Heart left ventricle (tissue), 16 donors: ENCODE data around the gene STK11IP. TPM values are rescaled to one million over a fixed set of nuclear protein-coding genes. Genes with fewer than 3 reads are reported as not detected.

ENCODE experiments used
- ATAC-seq, 4 donors: fragments of 200-7000 bp; cut with Tn5 transposase; one replicate each; pipeline ENCODE4 v1.9.1; 2020 to 2022; ENCODE audit warnings: moderate library complexity in 4 of 4, mild to moderate bottlenecking in 3 of 4, moderate number of reproducible peaks in 1 of 4
- DNase-seq, 5 donors: peaks; one replicate each; pipeline ENCODE4 v3.0.0-alpha.2; 2020
- H3K27ac ChIP-seq, 12 donors: fragments of 200-600 bp; sonication (generic) in 4 of 12; one replicate each; pipeline versions ENCODE4 v1.5.0 to v1.8.0; 2016 to 2022; ENCODE audit warnings: mild to moderate bottlenecking in 2 of 12
- H3K27me3 ChIP-seq, 9 donors: fragments of 200-600 bp; sonication (generic) in 2 of 9; one replicate each; pipeline versions ENCODE4 v1.5.1 to v1.8.0; 2016 to 2022; ENCODE audit warnings: mild to moderate bottlenecking in 3 of 9
- H3K36me3 ChIP-seq, 9 donors: fragments of 200-600 bp; sonication (generic) in 2 of 9; one replicate each; pipeline versions ENCODE4 v1.5.0 to v1.8.0; 2018 to 2022; ENCODE audit warnings: mild to moderate bottlenecking in 2 of 9
- H3K4me1 ChIP-seq, 12 donors: fragments of 200-600 bp; sonication (generic) in 4 of 12; one replicate each; pipeline versions ENCODE4 v1.5.0 to v1.8.0; 2016 to 2022; ENCODE audit warnings: mild to moderate bottlenecking in 3 of 12
- H3K4me3 ChIP-seq, 12 donors: fragments of 200-600 bp; sonication (generic) in 4 of 12; one replicate each; pipeline versions ENCODE4 v1.5.0 to v1.8.0; 2017 to 2022; ENCODE audit warnings: mild to moderate bottlenecking in 9 of 12, moderate library complexity in 4 of 12
- H3K9me3 ChIP-seq, 12 donors: fragments of 200-600 bp; sonication (generic) in 4 of 12; one replicate each; pipeline versions ENCODE4 v1.5.0 to v1.8.0; 2016 to 2022; ENCODE audit warnings: mild to moderate bottlenecking in 1 of 12
- POLR2A ChIP-seq, 2 donors: fragments of 450-650 bp; IDR thresholded peaks; one replicate each; pipeline ENCODE4 v1.6.1; 2017; ENCODE audit warnings: antibody characterized with exemption in 2 of 2, mild to moderate bottlenecking in 2 of 2, moderate library complexity in 2 of 2
- WGBS, 4 donors: extraction: QIAGEN DNeasy Blood & Tissue Kit in 2 of 4; methylation state at CpG; one replicate each; pipeline versions ENCODE4 v1.1.5 to v1.1.7; 2013 to 2018; 5-methylcytosine and 5-hydroxymethylcytosine counted together
- intact Hi-C, 10 donors: fragments of 100-400 bp; cut with DNase I; formaldehyde crosslinking; loops; one replicate each; pipeline versions ENCODE4 v1.11.1 to v1.14.2; 2022
- polyA plus RNA-seq, 2 donors: library from polyadenylated mRNA; stranded (reverse); fragments of 200-250 nt; gene quantifications; one replicate each; pipeline ENCODE4 v1.2.3, GENCODE V29; 2013
- total RNA-seq, 9 donors: library from RNA; depleted of rRNA in 2 of 9; stranded (reverse); fragments of >200 nt in 2 of 9; fragmentation: NEBNext Ultra II Directional in 3 of 9; extraction: Animal tissue kit (Norgen Biotek cat#: 25700) in 3 of 9; gene quantifications; one replicate each; pipeline versions ENCODE4 v1.1.0 to v1.2.4, GENCODE V29; 2016 to 2023
- TF ChIP-seq, protein P1 (sequence below), 12 donors: fragments of 200-600 bp; sonication (generic) in 4 of 12; IDR thresholded peaks; one replicate each; pipeline versions ENCODE4 v1.5.0 to v1.8.0; 2018 to 2022; ENCODE audit warnings: antibody characterized with exemption in 12 of 12, mild to moderate bottlenecking in 5 of 12
- donor health status: ischemic (EF 13 %, LVEDD 7.1; RV severe dilation, severe dysfunction).
- donor health status: healthy with polysubstance abuse.
- donor health status: DM: no; HTN: yes; CAD: no.
- donor health status: DM: no; HTN: no; CAD: no.
- donor health status: ischemic (EF 25% LVEDD 6.9; RV normal size, moderate dysfunction).
- donor health status: ischemic (EF 25% LVEDD 5.7; RV mildly dilated, moderate dysfunction).
- donor health status: healthy.
- donor health status: DM: yes; HTN: yes; CAD: no.
- donor health status: ischemic (EF 35%, LVEDD 5.7; RV mildly dilated, moderate dysfunction).
- donor health status: nonischemic (EF 11% LVEDD 7.7; RV severe dilation, severe dysfunction).
- donor health status: DM: yes; HTN: yes; CAD: no.
- donor health status: PGD.
- donor health status: ischemic (EF 29% LVEDD 5.4; RV normal size, mild dysfunction).
- donor health status: nonischemic (EF 23%, LVEDD 6.1; RV moderate dilation, normal function).

STK11IP gene
- total and polyA plus RNA-seq, 11 donors, result 7.3 to 24.1 (median 14.9) TPM

DNA sequence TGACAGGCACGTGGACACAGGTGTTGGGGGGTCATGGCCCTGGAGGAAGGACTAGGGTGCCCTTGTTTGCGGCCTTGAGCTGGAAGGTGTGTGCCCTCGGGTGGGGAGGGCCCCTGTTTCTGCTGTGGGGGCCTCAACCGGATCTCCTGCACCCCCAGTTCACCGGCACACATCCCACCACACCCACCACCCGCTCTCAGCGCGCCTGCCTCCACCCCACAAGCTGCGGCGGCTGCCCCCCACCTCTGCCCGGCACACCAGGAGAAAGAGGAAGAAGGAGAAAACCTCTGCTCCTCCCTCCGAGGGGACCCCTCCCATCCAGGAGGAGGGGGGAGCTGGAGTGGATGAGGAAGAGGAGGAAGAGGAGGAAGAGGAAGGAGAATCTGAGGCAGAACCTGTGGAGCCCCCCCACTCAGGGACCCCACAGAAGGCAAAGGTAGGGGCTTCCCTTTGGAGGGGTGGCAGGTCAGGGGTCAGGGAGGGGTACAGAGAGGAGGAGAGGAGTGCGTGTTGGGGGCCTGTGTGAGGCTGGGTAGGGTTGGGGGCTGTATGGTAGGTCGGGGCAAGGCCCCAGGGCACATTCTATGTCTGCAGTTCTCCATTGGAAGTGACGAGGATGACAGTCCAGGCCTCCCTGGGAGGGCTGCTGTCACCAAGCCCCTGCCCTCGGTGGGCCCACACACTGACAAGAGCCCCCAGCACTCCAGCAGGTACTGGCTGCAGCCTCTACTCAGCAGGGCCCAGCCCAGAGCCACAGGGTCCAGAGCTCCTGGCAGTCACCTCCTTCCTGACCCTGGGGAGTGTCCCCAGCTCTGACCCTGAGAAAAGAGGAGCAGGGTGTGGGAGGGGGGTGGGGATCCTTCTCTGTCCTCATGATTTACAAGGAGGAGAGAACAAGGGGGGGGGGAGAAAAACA is 31.6 kb downstream of the STK11IP start:
- Histone ChIP-seq H3K27me3 (peaks cover 0 to 12% (median 6%) of the 10 kb centered on the region in 9 donors), H3K9me3 (no peaks in the 10 kb centered on the region), H3K36me3 (peaks cover 0 to 23% (median 0%) of the 10 kb centered on the region in 9 donors), H3K4me3 (peak overlapping the region in 10 of 12 donors; percentile 44 to 71 (median 60)), H3K27ac (peak overlapping the region; percentile 76 to 100 (median 95)), H3K4me1 (peaks cover 0 to 79% (median 7%) of the 10 kb centered on the region in 12 donors)
- peak in 2 of 5 donors; percentile 21 to 38 for DNase-seq
- ATAC-seq, result no peak
- TF ChIP-seq POLR2A (IDR thresholded peaks at IDR 0.05), result no peak
- TF ChIP-seq, protein P1, sequence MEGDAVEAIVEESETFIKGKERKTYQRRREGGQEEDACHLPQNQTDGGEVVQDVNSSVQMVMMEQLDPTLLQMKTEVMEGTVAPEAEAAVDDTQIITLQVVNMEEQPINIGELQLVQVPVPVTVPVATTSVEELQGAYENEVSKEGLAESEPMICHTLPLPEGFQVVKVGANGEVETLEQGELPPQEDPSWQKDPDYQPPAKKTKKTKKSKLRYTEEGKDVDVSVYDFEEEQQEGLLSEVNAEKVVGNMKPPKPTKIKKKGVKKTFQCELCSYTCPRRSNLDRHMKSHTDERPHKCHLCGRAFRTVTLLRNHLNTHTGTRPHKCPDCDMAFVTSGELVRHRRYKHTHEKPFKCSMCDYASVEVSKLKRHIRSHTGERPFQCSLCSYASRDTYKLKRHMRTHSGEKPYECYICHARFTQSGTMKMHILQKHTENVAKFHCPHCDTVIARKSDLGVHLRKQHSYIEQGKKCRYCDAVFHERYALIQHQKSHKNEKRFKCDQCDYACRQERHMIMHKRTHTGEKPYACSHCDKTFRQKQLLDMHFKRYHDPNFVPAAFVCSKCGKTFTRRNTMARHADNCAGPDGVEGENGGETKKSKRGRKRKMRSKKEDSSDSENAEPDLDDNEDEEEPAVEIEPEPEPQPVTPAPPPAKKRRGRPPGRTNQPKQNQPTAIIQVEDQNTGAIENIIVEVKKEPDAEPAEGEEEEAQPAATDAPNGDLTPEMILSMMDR (IDR thresholded peaks at IDR 0.05), result no peak
- 32 to 62% (median 39%) methylated on average over 12 to 16 of the region's 16 CpGs for WGBS, 4 donors
- intact Hi-C loops, result loop anchor here in 2 of 10 donors (1.0 to 10.0 kb wide), 4 partner anchors 16 to 224 kb away; partner anchors contain the start of genes OBSL1 (in 2 of the 2) and INHA (in 1 of the 2)

DNA sequence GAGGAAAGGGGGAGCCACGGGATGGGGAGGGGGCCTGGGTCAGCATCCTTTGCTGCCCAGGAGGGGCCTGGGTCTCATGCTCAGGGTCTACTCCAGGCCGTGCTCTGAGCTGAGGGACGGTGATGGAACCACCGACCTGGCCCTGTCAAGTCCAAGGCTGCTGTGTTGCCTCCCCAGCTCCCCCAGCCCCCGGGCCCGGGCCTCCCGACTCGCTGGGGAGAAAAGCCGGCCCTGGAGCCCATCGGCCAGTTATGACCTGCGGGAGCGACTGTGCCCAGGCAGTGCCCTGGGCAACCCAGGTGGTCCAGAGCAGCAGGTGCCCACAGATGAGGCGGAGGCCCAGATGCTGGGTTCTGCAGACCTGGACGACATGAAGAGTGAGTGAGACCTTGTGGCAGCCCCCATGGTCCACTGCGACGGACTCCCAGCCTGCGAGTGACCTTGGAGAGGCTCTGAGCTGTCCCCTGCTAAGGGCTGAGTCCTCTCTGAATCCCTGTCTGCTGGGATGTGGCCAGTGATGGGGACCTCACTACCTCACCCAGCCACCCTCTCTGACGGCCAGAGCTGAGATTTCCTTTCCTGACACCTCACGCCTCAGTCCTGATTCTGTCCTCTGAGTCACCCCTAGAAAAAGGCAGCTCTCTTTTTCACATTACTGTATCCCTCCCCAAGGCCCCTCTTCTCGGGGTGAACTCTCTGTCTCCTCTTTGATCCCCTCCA is 32.5 kb downstream of the STK11IP start:
- H3K27ac ChIP-seq, result peak overlapping the region; percentile 76 to 100 (median 95)
- H3K27me3 ChIP-seq, result peaks cover 0 to 12% (median 6%) of the 10 kb centered on the region in 9 donors
- H3K9me3 ChIP-seq, result no peaks in the 10 kb centered on the region
- TF ChIP-seq, protein P1 (IDR thresholded peaks at IDR 0.05), result no peak
- peak in 1 of 2 donors; percentile 59 for TF ChIP-seq POLR2A (IDR thresholded peaks at IDR 0.05)
- intact Hi-C loops, result loop anchor here in 4 of 10 donors (1.0 to 10.0 kb wide), 6 partner anchors 15 to 225 kb away; partner anchors contain the start of genes INHA (in 2 of the 4) and OBSL1 (in 2 of the 4)
- H3K4me1 ChIP-seq, result peaks cover 0 to 78% (median 7%) of the 10 kb centered on the region in 12 donors
- WGBS, 4 donors, result 43 to 64% (median 50%) methylated on average over 11 to 20 of the region's 20 CpGs
- peak in 4 of 5 donors; percentile 80 to 91 (median 84) for DNase-seq
- H3K4me3 ChIP-seq, result peak overlapping the region in 4 of 12 donors; percentile 6 to 67 (median 32)
- ATAC-seq, result peak; percentile 68 to 79 (median 76)
- peaks cover 0 to 29% (median 0%) of the 10 kb centered on the region in 9 donors for H3K36me3 ChIP-seq

DNA sequence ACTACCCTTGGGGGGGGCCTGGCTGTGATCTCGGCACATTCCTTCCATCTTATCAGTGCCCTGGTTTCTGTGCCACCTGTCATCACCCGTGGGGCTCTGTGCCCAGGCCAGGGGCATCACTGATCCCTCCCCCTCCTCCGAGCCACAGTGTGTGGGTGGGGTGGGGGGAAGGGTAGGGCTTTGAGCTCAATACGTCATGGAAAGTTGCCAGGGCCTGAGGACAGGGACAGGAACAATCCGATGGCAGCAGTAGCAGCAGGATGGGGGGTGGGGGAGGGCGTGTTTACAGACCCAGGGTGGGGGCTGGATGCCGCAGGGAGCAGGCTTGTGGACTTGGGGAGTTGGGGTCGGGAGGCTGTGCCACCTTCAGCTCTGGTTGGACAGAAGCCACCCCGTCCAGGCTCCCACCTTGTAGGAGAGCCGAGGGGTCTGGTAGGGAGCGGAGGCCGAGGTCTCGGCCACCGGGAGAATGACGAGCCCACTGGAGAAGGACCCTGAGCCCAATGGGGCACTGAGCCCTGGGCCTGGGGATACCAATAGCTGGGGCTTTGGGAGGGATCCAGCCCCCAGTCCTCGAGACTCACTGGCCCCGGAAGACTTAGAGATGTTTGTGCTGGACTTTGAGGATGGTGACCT is 33.2 kb downstream of the STK11IP start:
- Histone ChIP-seq H3K4me1 (peaks cover 0 to 79% (median 6%) of the 10 kb centered on the region in 12 donors), H3K27ac (peak overlapping the region; percentile 86 to 100 (median 95)), H3K27me3 (peaks cover 0 to 12% (median 6%) of the 10 kb centered on the region in 9 donors), H3K4me3 (peak overlapping the region; percentile 31 to 58 (median 48)), H3K36me3 (peaks cover 0 to 34% (median 0%) of the 10 kb centered on the region in 9 donors), H3K9me3 (no peaks in the 10 kb centered on the region)
- intact Hi-C loops, result loop anchor here in 3 of 10 donors (1.0 to 10.0 kb wide), 4 partner anchors 14 to 206 kb away; partner anchors contain the start of genes INHA (in 1 of the 3) and OBSL1 (in 1 of the 3)
- ATAC-seq (peak; percentile 72 to 85 (median 80)), DNase-seq (peak; percentile 86 to 95 (median 88))
- WGBS, 4 donors, result 38 to 48% (median 43%) methylated on average over 17 of the region's 17 CpGs
- TF ChIP-seq POLR2A (IDR thresholded peaks at IDR 0.05), result peak in 1 of 2 donors; percentile 36
- TF ChIP-seq, protein P1 (IDR thresholded peaks at IDR 0.05), result no peak
